T-helper 2 cell treated with Interferon-gamma antibody and Interleukin-4, amounts not matched to agents 5 μg/mL and 100 μg/mL, for 36 hours (primary cell): ENCODE measurements around the gene RFT1.

ENCODE experiments used
- DNase-seq: peaks from one replicate; pipeline ENCODE4 v3.0.0; 2021; ENCODE audit warnings: low spot score
- H3K27ac Mint-ChIP-seq: one replicate; pipeline ENCODE4 v1.8.0; 2021; ENCODE audit warnings: mild to moderate bottlenecking, mixed read lengths
- H3K27me3 Mint-ChIP-seq: one replicate; pipeline ENCODE4 v1.8.0; 2021; ENCODE audit warnings: low read depth, mixed read lengths
- H3K36me3 Mint-ChIP-seq: one replicate; pipeline ENCODE4 v1.8.0; 2021; ENCODE audit warnings: low read depth, mixed read lengths
- H3K4me1 Mint-ChIP-seq: one replicate; pipeline ENCODE4 v1.8.0; 2021; ENCODE audit warnings: low read depth, mixed read lengths
- H3K4me3 Mint-ChIP-seq: one replicate; pipeline ENCODE4 v1.8.0; 2022; ENCODE audit warnings: mild to moderate bottlenecking, moderate library complexity, mixed read lengths
- H3K9me3 Mint-ChIP-seq: one replicate; pipeline ENCODE4 v1.8.0; 2021; ENCODE audit warnings: mixed read lengths

RFT1 gene

DNA sequence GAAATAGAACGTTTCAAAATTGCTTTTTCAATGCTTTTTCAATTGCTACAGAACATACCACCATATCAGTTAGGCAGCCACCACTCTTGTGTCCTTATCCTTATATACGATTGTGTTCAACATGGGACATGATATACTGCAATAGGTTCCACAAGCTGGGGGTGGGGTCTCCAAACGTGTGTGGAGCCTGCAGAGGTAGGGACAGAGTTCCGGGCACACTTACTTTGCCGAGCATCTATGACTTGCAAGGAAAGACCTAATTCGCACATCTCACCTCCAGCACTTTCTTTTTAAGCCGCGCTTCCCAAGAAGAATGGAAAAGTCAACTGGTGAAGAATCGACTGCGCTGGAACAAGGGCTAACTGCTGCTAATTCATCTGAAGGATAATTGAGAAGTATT, 44.8 kb downstream of the RFT1 start:
- H3K9me3 Mint-ChIP-seq, result no peaks in the 10 kb centered on the region
- H3K4me3 Mint-ChIP-seq, result no peak overlapping the region
- peaks cover 2% of the 10 kb centered on the region for H3K36me3 Mint-ChIP-seq
- H3K4me1 Mint-ChIP-seq, result no peaks in the 10 kb centered on the region
- H3K27ac Mint-ChIP-seq, result no peak overlapping the region
- no peak for DNase-seq
- H3K27me3 Mint-ChIP-seq, result no peaks in the 10 kb centered on the region

DNA sequence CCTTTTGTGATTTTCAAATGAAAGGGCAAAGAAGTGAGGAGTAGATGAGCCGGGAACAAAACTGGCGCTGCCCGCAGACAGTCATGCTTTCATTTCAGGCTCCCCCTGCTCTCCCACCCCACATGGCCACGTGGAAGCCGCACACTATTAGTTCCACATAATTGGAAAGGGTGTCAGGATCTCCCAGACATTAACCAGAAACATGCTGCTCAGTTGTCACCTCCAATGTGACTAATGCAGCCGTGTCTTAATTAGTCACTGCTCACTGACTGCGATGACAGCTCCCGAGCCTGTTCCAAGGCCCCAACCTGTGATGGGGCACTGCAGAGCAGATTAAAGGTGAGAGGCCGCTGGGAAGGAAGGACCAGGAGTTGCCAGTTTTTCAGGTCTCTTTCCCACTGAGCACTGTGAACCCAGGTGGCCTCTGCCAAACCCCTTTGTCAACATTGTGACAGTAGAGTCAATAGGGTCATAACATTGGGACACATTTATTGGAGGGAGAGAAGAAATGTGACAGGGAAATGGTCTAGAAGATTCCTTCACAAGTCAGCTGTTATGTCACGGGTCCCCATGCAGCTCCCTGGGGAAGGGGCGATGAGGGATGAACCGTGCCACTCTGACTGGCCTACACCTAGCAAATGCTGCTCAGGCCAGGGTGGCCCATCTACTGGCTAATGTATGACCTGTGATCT, 45.8 kb downstream of the RFT1 start:
- Mint-ChIP-seq H3K36me3 (peaks cover 1% of the 10 kb centered on the region), H3K27ac (no peak overlapping the region), H3K4me3 (no peak overlapping the region), H3K27me3 (no peaks in the 10 kb centered on the region), H3K4me1 (no peaks in the 10 kb centered on the region), H3K9me3 (no peaks in the 10 kb centered on the region)
- no peak for DNase-seq

DNA sequence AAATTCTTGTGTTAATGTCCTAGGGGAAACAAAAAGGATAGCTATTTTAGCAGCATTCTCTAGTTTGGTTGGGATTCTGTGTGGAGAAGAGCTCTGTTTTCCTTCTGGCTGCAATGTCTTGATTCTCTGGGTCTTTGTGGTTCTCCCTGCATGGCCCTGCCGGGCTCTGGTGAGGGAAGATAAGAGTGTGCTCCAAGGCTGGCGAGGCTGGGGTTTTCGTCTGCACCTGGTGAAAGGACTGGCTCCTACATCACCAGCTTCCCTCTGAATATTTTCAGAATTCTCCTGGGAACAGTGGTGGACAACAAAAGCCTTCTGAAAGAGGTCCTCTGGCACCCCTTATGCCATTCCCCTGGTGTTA, 46.3 kb downstream of the RFT1 start:
- Mint-ChIP-seq H3K4me3 (no peak overlapping the region), H3K4me1 (no peaks in the 10 kb centered on the region), H3K27me3 (no peaks in the 10 kb centered on the region), H3K27ac (no peak overlapping the region), H3K9me3 (no peaks in the 10 kb centered on the region), H3K36me3 (no peaks in the 10 kb centered on the region)
- DNase-seq, result no peak

- Mint-ChIP-seq H3K27ac (no peak overlapping the region), H3K27me3 (no peaks in the 10 kb centered on the region), H3K4me1 (no peaks in the 10 kb centered on the region), H3K4me3 (no peak overlapping the region), H3K9me3 (no peaks in the 10 kb centered on the region), H3K36me3 (no peaks in the 10 kb centered on the region)
- DNase-seq, result no peak
Measured at GRCh38 chr3:53083521-53083920, 46.7 kb downstream of the RFT1 start.

DNA sequence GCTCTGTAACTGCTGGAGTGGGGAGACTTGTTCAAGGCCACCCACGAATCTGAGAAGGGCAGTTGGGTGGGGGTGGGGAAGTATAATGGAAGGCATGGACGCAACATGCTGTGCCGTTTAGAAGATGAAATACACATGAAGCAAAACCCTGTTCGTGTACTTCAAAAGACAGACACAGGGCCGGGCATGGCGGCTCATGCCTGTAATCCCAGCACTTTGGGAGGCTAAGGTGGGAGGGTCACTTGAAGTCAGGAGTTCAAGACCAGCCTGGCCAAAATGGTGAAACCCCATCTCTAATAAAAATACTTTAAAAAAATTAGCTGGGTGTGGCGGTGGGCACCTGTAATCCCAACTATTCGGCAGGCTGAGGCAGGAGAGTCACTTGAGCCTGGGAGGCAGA, 47.5 kb downstream of the RFT1 start:
- H3K27me3 Mint-ChIP-seq, result no peaks in the 10 kb centered on the region

DNA sequence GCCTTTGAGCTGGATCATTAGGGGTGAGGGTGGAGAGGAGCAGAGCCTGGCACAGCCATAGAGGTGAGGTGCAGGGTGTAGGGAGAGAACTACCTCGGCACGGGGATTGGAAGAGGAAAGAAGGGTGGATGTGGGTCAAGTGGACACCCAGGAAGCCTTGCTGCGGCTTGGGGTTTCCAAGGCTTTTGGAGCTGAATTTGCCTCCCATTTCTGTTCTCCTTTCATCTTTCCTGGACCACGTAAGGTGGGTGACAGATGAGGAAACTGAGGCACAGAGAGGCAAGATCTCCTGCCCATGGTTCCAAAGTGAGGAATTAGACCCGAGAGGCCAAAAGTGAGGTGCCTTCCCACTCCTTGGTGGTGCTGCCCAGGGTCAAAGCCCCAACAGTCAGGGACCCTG, 48.9 kb downstream of the RFT1 start:
- Mint-ChIP-seq H3K4me1 (no peaks in the 10 kb centered on the region), H3K36me3 (no peaks in the 10 kb centered on the region), H3K4me3 (no peak overlapping the region), H3K27ac (no peak overlapping the region), H3K9me3 (no peaks in the 10 kb centered on the region), H3K27me3 (no peaks in the 10 kb centered on the region)
- no peak for DNase-seq

More for the DNA sequence above, 47.5 kb downstream of the RFT1 start:
- no peaks in the 10 kb centered on the region for H3K4me1 Mint-ChIP-seq
- DNase-seq, result no peak
- no peak overlapping the region for H3K4me3 Mint-ChIP-seq
- no peaks in the 10 kb centered on the region for H3K36me3 Mint-ChIP-seq
- H3K27ac Mint-ChIP-seq, result no peak overlapping the region
- H3K9me3 Mint-ChIP-seq, result no peaks in the 10 kb centered on the region

DNA sequence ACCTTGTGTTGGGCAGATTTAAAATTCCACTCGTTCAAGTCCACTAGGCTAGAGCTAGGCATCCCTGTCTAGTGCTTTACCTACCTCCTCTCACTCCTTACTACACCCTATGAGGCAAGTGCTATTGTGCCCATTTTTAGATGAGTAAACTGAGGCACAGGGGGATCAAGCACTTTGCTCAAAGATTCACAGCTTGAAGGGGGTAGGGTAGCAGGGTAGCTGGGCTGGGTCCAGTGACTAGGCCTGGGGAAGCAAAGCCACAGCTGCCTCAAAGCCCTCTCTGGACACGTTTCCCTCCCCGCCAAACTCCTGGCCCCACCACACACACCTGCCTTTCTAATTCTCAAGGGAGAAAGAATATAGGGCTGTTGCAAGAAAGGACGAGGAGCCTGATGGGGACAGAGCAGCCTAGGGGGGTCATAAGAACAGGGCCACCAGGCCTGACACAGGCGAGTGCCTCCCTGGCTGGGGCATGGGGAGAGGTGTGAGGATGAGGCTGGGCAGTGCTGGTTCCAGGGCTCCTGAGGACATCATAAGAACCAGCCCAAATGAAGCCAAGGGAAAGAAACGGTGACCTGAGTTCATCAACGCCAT, 49.5 kb downstream of the RFT1 start:
- Mint-ChIP-seq H3K9me3 (no peaks in the 10 kb centered on the region), H3K4me3 (no peak overlapping the region), H3K36me3 (no peaks in the 10 kb centered on the region), H3K4me1 (no peaks in the 10 kb centered on the region), H3K27ac (no peak overlapping the region), H3K27me3 (no peaks in the 10 kb centered on the region)
- no peak for DNase-seq

DNA sequence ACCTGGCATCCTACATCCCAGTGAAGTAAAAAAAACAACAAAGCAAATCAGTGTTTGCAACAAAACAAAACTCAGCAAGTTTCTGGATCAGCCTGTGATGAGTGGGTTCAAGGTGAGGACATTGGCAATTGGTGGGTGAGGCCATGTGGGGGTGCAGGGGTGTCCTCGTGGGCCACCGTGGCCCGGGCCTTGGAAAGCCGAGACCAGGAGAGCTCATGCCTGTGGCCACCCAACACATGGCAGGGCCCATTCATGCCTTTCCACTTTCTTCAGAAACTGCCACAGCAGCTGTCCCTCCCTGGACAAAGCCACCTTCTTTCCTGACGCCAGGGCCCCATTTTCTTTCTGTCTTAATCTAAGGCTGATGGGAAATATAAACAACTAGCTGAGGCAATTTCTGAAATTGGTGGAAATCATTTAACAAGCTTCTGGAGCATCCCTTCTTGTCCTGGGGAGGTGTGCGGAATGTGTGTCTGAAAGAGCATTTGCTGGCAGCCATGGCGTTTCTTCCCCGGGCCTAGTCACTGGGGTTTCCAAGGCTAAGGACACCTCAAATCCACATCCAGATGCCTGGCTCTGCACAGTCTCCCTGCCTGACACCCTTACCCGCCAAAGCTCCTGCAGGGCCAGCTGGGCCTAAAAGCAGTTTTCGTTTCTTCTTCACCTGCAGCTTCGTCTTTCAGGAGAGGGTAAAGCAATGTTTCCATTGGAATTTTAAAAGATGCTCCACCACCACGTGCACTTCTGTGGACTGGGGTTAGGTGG, 50.3 kb downstream of the RFT1 start:
- H3K36me3 Mint-ChIP-seq, result no peaks in the 10 kb centered on the region
- no peaks in the 10 kb centered on the region for H3K4me1 Mint-ChIP-seq
- no peaks in the 10 kb centered on the region for H3K27me3 Mint-ChIP-seq
- no peak for DNase-seq
- H3K4me3 Mint-ChIP-seq, result no peak overlapping the region
- H3K9me3 Mint-ChIP-seq, result no peaks in the 10 kb centered on the region
- no peak overlapping the region for H3K27ac Mint-ChIP-seq

- Mint-ChIP-seq H3K27me3 (no peaks in the 10 kb centered on the region), H3K36me3 (no peaks in the 10 kb centered on the region), H3K4me3 (no peak overlapping the region), H3K4me1 (no peaks in the 10 kb centered on the region), H3K9me3 (no peaks in the 10 kb centered on the region), H3K27ac (no peak overlapping the region)
- DNase-seq, result no peak
Measured at GRCh38 chr3:53079147-53079546, 51.1 kb downstream of the RFT1 start.

- Mint-ChIP-seq H3K4me1 (no peaks in the 10 kb centered on the region), H3K36me3 (no peaks in the 10 kb centered on the region), H3K27ac (no peak overlapping the region), H3K4me3 (no peak overlapping the region), H3K9me3 (no peaks in the 10 kb centered on the region), H3K27me3 (no peaks in the 10 kb centered on the region)
- no peak for DNase-seq
Measured at GRCh38 chr3:53078656-53079055, 51.6 kb downstream of the RFT1 start.

DNA sequence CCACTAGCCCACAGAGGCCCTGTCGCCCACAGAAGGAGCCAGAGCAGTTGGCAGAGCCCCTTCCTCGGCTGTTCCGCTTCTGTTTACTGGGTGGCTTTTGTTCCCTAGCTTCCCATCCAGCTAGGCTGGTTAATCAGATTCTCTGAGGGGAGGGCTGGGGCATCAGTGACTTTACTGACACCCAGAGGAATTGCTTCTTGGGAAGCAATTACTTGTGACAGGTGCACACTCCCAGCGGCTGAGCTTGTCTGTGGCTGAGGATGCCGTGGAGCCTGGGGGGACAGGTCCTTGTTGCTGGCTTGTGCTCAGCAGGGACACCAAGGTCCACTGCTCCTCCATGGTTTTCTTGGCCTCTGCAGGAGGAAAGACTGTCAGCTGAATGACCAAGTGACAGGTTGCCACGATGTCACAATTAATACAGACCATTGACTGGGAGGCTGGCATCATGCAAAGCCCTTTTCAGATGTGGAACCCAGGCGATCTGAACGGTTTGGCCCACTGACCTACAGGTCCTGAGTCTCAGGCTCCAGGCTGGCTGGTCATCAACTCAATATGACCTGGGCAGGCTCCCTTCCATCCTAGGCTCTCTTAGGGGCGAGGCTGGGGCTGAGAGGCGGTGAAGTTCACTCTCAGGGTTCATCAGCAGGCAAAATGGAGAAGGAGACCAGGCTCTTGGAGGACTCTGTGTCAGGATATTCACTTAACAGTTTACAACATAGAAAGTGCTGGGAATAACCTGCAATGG, 52.6 kb downstream of the RFT1 start:
- H3K27ac Mint-ChIP-seq, result no peak overlapping the region
- H3K4me1 Mint-ChIP-seq, result peaks cover 6% of the 10 kb centered on the region
- H3K27me3 Mint-ChIP-seq, result no peaks in the 10 kb centered on the region
- H3K4me3 Mint-ChIP-seq, result no peak overlapping the region
- no peaks in the 10 kb centered on the region for H3K9me3 Mint-ChIP-seq
- no peaks in the 10 kb centered on the region for H3K36me3 Mint-ChIP-seq
- no peak for DNase-seq

DNA sequence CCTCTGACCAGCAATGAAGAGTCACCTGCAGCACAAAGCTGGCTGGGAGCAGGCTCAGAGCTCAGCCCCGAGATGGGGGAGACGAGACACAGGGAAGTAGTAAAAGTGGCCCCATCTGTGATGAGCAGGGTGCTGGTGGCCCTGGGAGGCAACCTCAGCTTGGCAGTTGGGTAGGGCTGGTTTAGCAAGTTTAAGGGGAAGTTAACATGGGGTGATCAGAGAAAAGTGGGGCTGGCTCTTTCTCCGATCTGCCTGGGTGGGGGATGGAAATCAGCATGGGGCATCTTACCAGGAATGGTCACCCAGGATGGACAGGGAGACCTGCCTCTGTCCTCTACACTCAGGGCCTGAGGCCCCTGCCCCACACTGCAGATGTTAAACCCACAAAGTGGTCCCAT, 54.5 kb downstream of the RFT1 start:
- Mint-ChIP-seq H3K36me3 (no peaks in the 10 kb centered on the region), H3K4me1 (peaks cover 13% of the 10 kb centered on the region), H3K27ac (no peak overlapping the region), H3K4me3 (no peak overlapping the region), H3K9me3 (no peaks in the 10 kb centered on the region), H3K27me3 (no peaks in the 10 kb centered on the region)
- no peak for DNase-seq

GRCh38 chr3:53074761-53075742, 55.2 kb downstream of the RFT1 start:
- no peaks in the 10 kb centered on the region for H3K36me3 Mint-ChIP-seq
- no peaks in the 10 kb centered on the region for H3K9me3 Mint-ChIP-seq
- H3K27me3 Mint-ChIP-seq, result no peaks in the 10 kb centered on the region
- no peak overlapping the region for H3K27ac Mint-ChIP-seq
- no peak for DNase-seq
- H3K4me3 Mint-ChIP-seq, result no peak overlapping the region
- peaks cover 13% of the 10 kb centered on the region for H3K4me1 Mint-ChIP-seq
